H1 (cell line): ENCODE measurements around the gene NOP9. TPM values are rescaled to one million over a fixed set of nuclear protein-coding genes. Genes with fewer than 3 reads are reported as not detected.

Experiments used
- CTCF ChIA-PET: fragments of 300-600 bp; sonication (Branson Sonifier 250); formaldehyde crosslinking; loops from one replicate; lab custom pipeline; 2021; ENCODE audit not compliant: partially characterized antibody; lab: Charles Lee
- POLR2A ChIA-PET: fragments of 300-600 bp; sonication (Branson Sonifier 250); formaldehyde crosslinking; loops from one replicate; lab custom pipeline; 2021; ENCODE audit warnings: inconsistent platforms; ENCODE audit not compliant: partially characterized antibody; lab: Charles Lee
- DNase-seq, 2 experiments: peaks; one replicate each; pipeline versions ENCODE4 v3.0.0 to v3.0.0-alpha.2; 2010 to 2022; ENCODE audit warnings: low spot score in 2 of 2, low read depth in 1 of 2, mixed read lengths in 1 of 2
- FAIRE-seq: peaks from 2 replicates; lab custom pipeline; 2011; peaks lifted over from hg19 to GRCh38; lab: Jason Lieb, UNC
- H2AFZ ChIP-seq: 2 replicates; pipeline ENCODE4 v1.8.1; 2012; ENCODE audit warnings: low read length, inconsistent platforms
- H2AK5ac ChIP-seq: 2 replicates; pipeline ENCODE4 v1.6.1; 2013; ENCODE audit warnings: low read depth, low read length
- H2BK120ac ChIP-seq: replicated peaks from 2 replicates; pipeline ENCODE3; 2013; ENCODE audit warnings: low read depth, low read length, inconsistent platforms
- H2BK12ac ChIP-seq: 2 replicates; pipeline ENCODE4 v1.6.1; 2013; ENCODE audit warnings: low read depth, low read length
- H2BK15ac ChIP-seq: 2 replicates; pipeline ENCODE4 v1.6.1; 2013; ENCODE audit warnings: low read length
- H2BK20ac ChIP-seq: 2 replicates; pipeline ENCODE4 v1.6.1; 2013; ENCODE audit warnings: low read length
- H2BK5ac ChIP-seq: 2 replicates; pipeline ENCODE4 v1.6.1; 2013; ENCODE audit warnings: low read depth, low read length
- H3K14ac ChIP-seq: 2 replicates; pipeline ENCODE4 v1.6.1; 2013; ENCODE audit warnings: inconsistent platforms; ENCODE audit not compliant: insufficient read length
- H3K18ac ChIP-seq: 2 replicates; pipeline ENCODE4 v1.6.1; 2013; ENCODE audit warnings: low read length; ENCODE audit errors: extremely low read depth
- H3K23ac ChIP-seq: 2 replicates; pipeline ENCODE4 v1.6.1; 2013; ENCODE audit warnings: inconsistent platforms; ENCODE audit not compliant: insufficient read length
- H3K23me2 ChIP-seq: 2 replicates; pipeline ENCODE4 v1.6.1; 2013; ENCODE audit warnings: low read depth, low read length
- H3K27ac ChIP-seq: 2 replicates; pipeline ENCODE4 v1.6.1; 2011; ENCODE audit warnings: low read depth, low read length, inconsistent platforms
- H3K27me3 ChIP-seq, 4 experiments: replicated peaks in 1 of 4; 1 replicate in 1 of 4; 2 replicates in 3 of 4; pipeline versions ENCODE4 v1.6.1 to v1.8.1; 2011 to 2013; ENCODE audit warnings: low read length in 3 of 4, mild to moderate bottlenecking in 3 of 4, inconsistent platforms in 2 of 4, mixed read lengths in 2 of 4, moderate library complexity in 1 of 4; ENCODE audit not compliant: control insufficient read depth in 3 of 4, insufficient read depth in 3 of 4; ENCODE audit errors: extremely low read depth in 1 of 4
- H3K36me3 ChIP-seq, 4 experiments: 2 replicates each; pipeline versions ENCODE4 v1.6.1 to v1.8.1; 2011 to 2013; ENCODE audit warnings: mild to moderate bottlenecking in 4 of 4, low read length in 3 of 4, moderate library complexity in 2 of 4, control low read depth in 1 of 4, inconsistent platforms in 1 of 4; ENCODE audit not compliant: insufficient read depth in 4 of 4, control insufficient read depth in 2 of 4
- H3K4ac ChIP-seq: replicated peaks from 2 replicates; pipeline ENCODE3; 2013; ENCODE audit warnings: low read length, low read depth, mixed read lengths, inconsistent platforms; ENCODE audit not compliant: insufficient read length
- H3K4me1 ChIP-seq, 4 experiments: replicated peaks in 1 of 4; 1 replicate in 1 of 4; 2 replicates in 3 of 4; pipeline versions ENCODE4 v1.6.1 to v1.8.1; 2011 to 2013; ENCODE audit warnings: low read length in 3 of 4, inconsistent platforms in 2 of 4, mixed read lengths in 1 of 4; ENCODE audit not compliant: insufficient read depth in 4 of 4, control insufficient read depth in 3 of 4
- H3K4me2 ChIP-seq, 2 experiments: 2 replicates each; pipeline versions ENCODE4 v1.6.1 to v1.8.1; 2011 to 2013; ENCODE audit warnings: low read depth in 2 of 2, low read length in 2 of 2, control low read depth in 1 of 2, inconsistent platforms in 1 of 2, mild to moderate bottlenecking in 1 of 2; ENCODE audit not compliant: insufficient read depth in 1 of 2
- H3K4me3 ChIP-seq, 4 experiments: fragments of 200-600, 300-600 bp in 1 of 4; sonication (generic), shearing (Covaris generic), sonication (Bioruptor Twin) in 1 of 4; 2 replicates each; pipeline versions ENCODE4 v1.5.1 to v1.8.1; 2011 to 2016; ENCODE audit warnings: low read length in 4 of 4, low read depth in 3 of 4, control low read depth in 2 of 4, inconsistent platforms in 2 of 4, mild to moderate bottlenecking in 2 of 4, mixed read lengths in 1 of 4, moderate library complexity in 1 of 4; ENCODE audit not compliant: insufficient read depth in 2 of 4; ENCODE audit errors: extremely low read depth in 1 of 4
- H3K56ac ChIP-seq: replicated peaks from 2 replicates; pipeline ENCODE3; 2013; ENCODE audit warnings: low read depth, mild to moderate bottlenecking, mixed read lengths, low read length, inconsistent platforms; ENCODE audit not compliant: insufficient read length
- H3K79me1 ChIP-seq: 2 replicates; pipeline ENCODE4 v1.6.1; 2013; ENCODE audit warnings: low read depth, low read length, control low read depth
- H3K79me2 ChIP-seq, 2 experiments: 2 replicates each; pipeline versions ENCODE4 v1.6.1 to v1.8.1; 2012 to 2013; ENCODE audit warnings: low read length in 2 of 2, mild to moderate bottlenecking in 2 of 2, inconsistent platforms in 1 of 2; ENCODE audit not compliant: insufficient read depth in 2 of 2, control insufficient read depth in 1 of 2
- H3K9ac ChIP-seq, 4 experiments: replicated peaks in 1 of 4; 1 replicate in 1 of 4; 2 replicates in 3 of 4; pipeline versions ENCODE4 v1.6.1 to v1.8.1; 2011 to 2013; ENCODE audit warnings: low read depth in 3 of 4, low read length in 3 of 4, control low read depth in 2 of 4, mild to moderate bottlenecking in 2 of 4, moderate library complexity in 2 of 4, inconsistent platforms in 1 of 4; ENCODE audit errors: extremely low read depth in 1 of 4
- H3K9me3 ChIP-seq, 2 experiments: 2 replicates each; pipeline versions ENCODE4 v1.6.1 to v1.8.1; 2012 to 2013; ENCODE audit warnings: mild to moderate bottlenecking in 2 of 2, moderate library complexity in 2 of 2, control low read depth in 1 of 2, inconsistent platforms in 1 of 2, low read depth in 1 of 2, low read length in 1 of 2, mixed read lengths in 1 of 2; ENCODE audit not compliant: insufficient read depth in 2 of 2
- H4K20me1 ChIP-seq, 2 experiments: replicated peaks in 1 of 2; 2 replicates each; pipeline versions ENCODE3 to v1.8.1; 2011 to 2013; ENCODE audit warnings: inconsistent platforms in 2 of 2, low read length in 2 of 2, mild to moderate bottlenecking in 1 of 2; ENCODE audit not compliant: insufficient read depth in 2 of 2, control insufficient read depth in 1 of 2
- H4K5ac ChIP-seq: 2 replicates; pipeline ENCODE4 v1.6.1; 2013; ENCODE audit warnings: low read length, low read depth, mixed read lengths, inconsistent platforms; ENCODE audit not compliant: insufficient read length
- H4K8ac ChIP-seq: 2 replicates; pipeline ENCODE4 v1.8.0; 2013; ENCODE audit warnings: mild to moderate bottlenecking, moderate library complexity, low read length, inconsistent platforms; ENCODE audit not compliant: insufficient read depth; ENCODE audit errors: extremely low read depth
- H4K91ac ChIP-seq: replicated peaks from 2 replicates; pipeline ENCODE3; 2013; ENCODE audit warnings: low read length, mixed read lengths, inconsistent platforms; ENCODE audit not compliant: insufficient read length
- BACH1 ChIP-seq: IDR thresholded peaks from 2 replicates; pipeline ENCODE4 v1.6.1; 2012; ENCODE audit warnings: low read length, improper control_type of control experiment
- BRCA1 ChIP-seq: IDR thresholded peaks from 2 replicates; pipeline ENCODE4 v1.6.1; 2012; ENCODE audit warnings: low read depth, low read length, improper control_type of control experiment
- CBX5 ChIP-seq: fragments of 300-800, 300-1000 bp; sonication (generic); IDR thresholded peaks from 2 replicates; pipeline ENCODE4 v1.7.1; 2016; ENCODE audit warnings: antibody characterized with exemption, low read length, low read depth
- GTF2F1 ChIP-seq: IDR thresholded peaks from 2 replicates; pipeline ENCODE4 v1.6.1; 2012; ENCODE audit warnings: low read depth, low read length, improper control_type of control experiment, borderline replicate concordance
- HDAC6 ChIP-seq: IDR thresholded peaks from one replicate; pipeline ENCODE4 v1.7.1; 2012; ENCODE audit warnings: low read depth, mild to moderate bottlenecking, inconsistent platforms, low read length, moderate library complexity
- JUN ChIP-seq: IDR thresholded peaks from 2 replicates; pipeline ENCODE4 v1.6.1; 2011; ENCODE audit warnings: low read depth, mild to moderate bottlenecking, improper control_type of control experiment, low read length
- MAFK ChIP-seq: IDR thresholded peaks from 2 replicates; pipeline ENCODE4 v1.6.1; 2012; ENCODE audit warnings: low read depth, mild to moderate bottlenecking, improper control_type of control experiment, low read length
- NANOG ChIP-seq: IDR thresholded peaks from 2 replicates; pipeline ENCODE4 v1.6.1; 2011; ENCODE audit warnings: low read length, low read depth, mild to moderate bottlenecking, inconsistent platforms; ENCODE audit not compliant: insufficient read depth, poor library complexity, severe bottlenecking
- NRF1 ChIP-seq: IDR thresholded peaks from 2 replicates; pipeline ENCODE4 v1.6.1; 2011; ENCODE audit warnings: mild to moderate bottlenecking, low read depth, low read length, improper control_type of control experiment
- TAF7 ChIP-seq: optimal IDR thresholded peaks from 2 replicates; pipeline ENCODE3; 2011; ENCODE audit warnings: low read depth, mild to moderate bottlenecking, inconsistent platforms, low read length, moderate library complexity, borderline replicate concordance
- TBP ChIP-seq: IDR thresholded peaks from 2 replicates; pipeline ENCODE4 v1.6.1; 2011; ENCODE audit warnings: low read depth, low read length, improper control_type of control experiment
- WGBS, 2 experiments: shearing (Covaris generic) in 1 of 2; methylation state at CpG; one replicate each; pipeline versions ENCODE4 v1.1.6 to v1.1.7; 2013 to 2015; ENCODE audit warnings: low lambda C conversion rate in 2 of 2, mixed read lengths in 2 of 2, inconsistent platforms in 1 of 2, low coverage in 1 of 2, missing lambda C conversion rate in 1 of 2; ENCODE audit not compliant: insufficient replicate concordance in 2 of 2, insufficient coverage in 1 of 2, insufficient read length in 1 of 2; ENCODE audit errors: extremely low coverage in 1 of 2, missing lambda C conversion rate in 1 of 2; 5-methylcytosine and 5-hydroxymethylcytosine counted together
- polyA plus RNA-seq, 7 experiments: library from polyadenylated mRNA; depleted of rRNA in 3 of 7; stranded (reverse) in 5 of 7; unstranded in 2 of 7; fragments of >200 nt in 5 of 7; fragments of 200-250 nt in 2 of 7; gene quantifications; 1 replicate in 5 of 7; 2 replicates in 1 of 7; 4 replicates in 1 of 7; pipeline versions ENCODE4 v1.2.1 to v1.2.3, GENCODE V29; 2011 to 2013; ENCODE audit warnings: missing spikeins in 2 of 7, mixed read lengths in 2 of 7
- total RNA-seq: library from RNA; stranded (reverse); fragmentation: NEBNext Ultra II Directional; extraction: Animal tissue kit (Norgen Biotek cat#: 25700); gene quantifications from 2 replicates; pipeline ENCODE4 v1.2.1, GENCODE V29; 2021
- TF ChIP-seq, protein P1 (sequence below): IDR thresholded peaks from 2 replicates; pipeline ENCODE4 v1.6.1; 2011; ENCODE audit warnings: low read depth, mild to moderate bottlenecking, low read length; ENCODE audit not compliant: insufficient read depth
- TF ChIP-seq, protein P2 (sequence below): IDR thresholded peaks from 2 replicates; pipeline ENCODE4 v1.6.1; 2011; ENCODE audit warnings: low read length, improper control_type of control experiment

Gene NOP9
- total and polyA plus RNA-seq, 2 of the 8 experiments (the other 6 are each of a cell fraction or from before 2014, with no cell fraction given), result 17.8 to 34.8 TPM

DNA sequence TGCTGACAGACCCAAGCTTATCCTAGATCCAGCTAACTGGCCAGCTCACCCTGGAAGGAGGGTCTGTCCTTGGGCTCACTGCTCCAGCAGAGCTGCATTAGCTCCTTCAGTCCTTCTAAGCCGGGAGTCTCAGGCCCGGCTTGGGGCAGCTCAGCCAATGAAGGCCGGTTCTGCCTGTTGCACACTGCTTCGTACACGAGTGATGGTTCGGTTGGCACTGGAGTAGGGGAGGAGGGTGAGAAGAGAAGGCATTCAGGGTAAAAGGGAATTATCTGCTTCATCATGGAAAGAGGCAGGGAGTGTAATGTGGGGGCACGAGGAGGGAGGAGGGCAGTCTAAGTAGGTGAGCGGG, 38.1 kb downstream of the NOP9 start:
- DNase-seq, result no peak
- Histone ChIP-seq H3K27me3 (peaks cover 68 to 91% (median 88%) of the 10 kb centered on the region in 4 experiments), H3K36me3 (no peaks in the 10 kb centered on the region), H4K5ac (no peak overlapping the region), H2BK12ac (no peak overlapping the region), H2AK5ac (no peak overlapping the region), H2AFZ (no peak overlapping the region), H3K9ac (no peak overlapping the region), H3K4me3 (no peak overlapping the region), H2BK15ac (no peak overlapping the region), H4K20me1 (peaks cover 0 to 2% of the 10 kb centered on the region in 2 experiments), H4K8ac (no peak overlapping the region), H2BK120ac (no peak overlapping the region), H3K79me2 (no peaks in the 10 kb centered on the region), H3K4me2 (no peak overlapping the region), H3K23ac (no peak overlapping the region), H3K79me1 (no peaks in the 10 kb centered on the region), H3K56ac (no peak overlapping the region), H3K18ac (no peak overlapping the region), H2BK20ac (no peak overlapping the region), H4K91ac (no peak overlapping the region), H2BK5ac (no peak overlapping the region), H3K23me2 (peaks cover 22% of the 10 kb centered on the region; the same call in 1 of the 2 replicates), H3K9me3 (no peaks in the 10 kb centered on the region), H3K4ac (no peak overlapping the region), H3K27ac (no peak overlapping the region), H3K4me1 (peaks cover 0 to 17% (median 5%) of the 10 kb centered on the region in 4 experiments; a peak in 5 of 7 replicates), H3K14ac (no peak overlapping the region)
- CTCF ChIA-PET, result interaction anchor here (0.8 to 27.8 kb wide), 7 partner anchors 9 to 90 kb away, joined by 3 to 664 read pairs (median 5); partner anchors contain the start of genes CBLN3, KHNYN and NFATC4
- POLR2A ChIA-PET, result no interaction called here
- FAIRE-seq, result no peak
- 87% methylated on average over 8 of the region's 8 CpGs; no CpG with 5 or more reads in 1 of the 2 experiments for whole genome bisulfite sequencing, 2 experiments
- TF ChIP-seq, protein P1, sequence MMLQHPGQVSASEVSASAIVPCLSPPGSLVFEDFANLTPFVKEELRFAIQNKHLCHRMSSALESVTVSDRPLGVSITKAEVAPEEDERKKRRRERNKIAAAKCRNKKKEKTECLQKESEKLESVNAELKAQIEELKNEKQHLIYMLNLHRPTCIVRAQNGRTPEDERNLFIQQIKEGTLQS, result no peak
- no peak for TF ChIP-seq NANOG
- TF ChIP-seq BRCA1, result no peak
- TF ChIP-seq JUN, result no peak
- TF ChIP-seq BACH1, result no peak
- no peak for TF ChIP-seq HDAC6
- TF ChIP-seq NRF1, result no peak
- no peak for TF ChIP-seq TBP
- no peak for TF ChIP-seq GTF2F1
- no peak for TF ChIP-seq MAFK
- TF ChIP-seq CBX5, result no peak
- TF ChIP-seq TAF7, result no peak
- TF ChIP-seq, protein P2, sequence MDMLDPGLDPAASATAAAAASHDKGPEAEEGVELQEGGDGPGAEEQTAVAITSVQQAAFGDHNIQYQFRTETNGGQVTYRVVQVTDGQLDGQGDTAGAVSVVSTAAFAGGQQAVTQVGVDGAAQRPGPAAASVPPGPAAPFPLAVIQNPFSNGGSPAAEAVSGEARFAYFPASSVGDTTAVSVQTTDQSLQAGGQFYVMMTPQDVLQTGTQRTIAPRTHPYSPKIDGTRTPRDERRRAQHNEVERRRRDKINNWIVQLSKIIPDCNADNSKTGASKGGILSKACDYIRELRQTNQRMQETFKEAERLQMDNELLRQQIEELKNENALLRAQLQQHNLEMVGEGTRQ, result no peak
